HEK293 (cell line): Measurements from ENCODE around the gene GJD3.

ENCODE experiments used
- KLF16 ChIP-seq: fragments of 450-650 bp; formaldehyde crosslinking; IDR thresholded peaks from 2 replicates; pipeline ENCODE4 v1.5.1; 2017; ENCODE audit warnings: missing biosample characterization, missing genetic modification characterization
- SALL2 ChIP-seq: fragments of 450-650 bp; formaldehyde crosslinking; IDR thresholded peaks from 2 replicates; pipeline ENCODE4 v1.5.0; 2017; ENCODE audit warnings: missing biosample characterization, mild to moderate bottlenecking, missing genetic modification characterization, borderline replicate concordance
- ZBTB1 ChIP-seq: fragments of 450-650 bp; formaldehyde crosslinking; IDR thresholded peaks from 2 replicates; pipeline ENCODE4 v1.5.1; 2016; ENCODE audit warnings: missing biosample characterization, missing genetic modification characterization
- ZBTB48 ChIP-seq: fragments of 450-650 bp; formaldehyde crosslinking; IDR thresholded peaks from 2 replicates; pipeline ENCODE4 v1.5.1; 2016; ENCODE audit warnings: missing biosample characterization, missing genetic modification characterization
- ZBTB7A ChIP-seq: fragments of 450-650 bp; formaldehyde crosslinking; IDR thresholded peaks from 2 replicates; pipeline ENCODE4 v1.5.1; 2016; ENCODE audit warnings: low read depth, missing biosample characterization, missing genetic modification characterization
- ZBTB8A ChIP-seq: fragments of 450-650 bp; formaldehyde crosslinking; IDR thresholded peaks from 2 replicates; pipeline ENCODE4 v1.5.1; 2016; ENCODE audit warnings: missing biosample characterization, missing genetic modification characterization
- ZFP3 ChIP-seq: fragments of 450-650 bp; formaldehyde crosslinking; IDR thresholded peaks from 2 replicates; pipeline ENCODE4 v1.5.1; 2016; ENCODE audit warnings: low read depth, missing biosample characterization, missing genetic modification characterization
- ZNF10 ChIP-seq: fragments of 450-650 bp; formaldehyde crosslinking; IDR thresholded peaks from 2 replicates; pipeline ENCODE4 v1.5.1; 2017; ENCODE audit warnings: missing biosample characterization, missing genetic modification characterization
- ZNF114 ChIP-seq: fragments of 450-650 bp; formaldehyde crosslinking; IDR thresholded peaks from 2 replicates; pipeline ENCODE4 v1.5.0; 2017; ENCODE audit warnings: missing biosample characterization, missing genetic modification characterization
- ZNF146 ChIP-seq: fragments of 450-650 bp; formaldehyde crosslinking; IDR thresholded peaks from 2 replicates; pipeline ENCODE4 v1.5.1; 2016; ENCODE audit warnings: missing biosample characterization, missing genetic modification characterization
- ZNF19 ChIP-seq: fragments of 450-650 bp; formaldehyde crosslinking; IDR thresholded peaks from 2 replicates; pipeline ENCODE4; 2016; ENCODE audit warnings: missing biosample characterization, missing genetic modification characterization, low read depth
- ZNF2 ChIP-seq: fragments of 450-650 bp; formaldehyde crosslinking; IDR thresholded peaks from 2 replicates; pipeline ENCODE4 v1.5.1; 2016; ENCODE audit warnings: missing biosample characterization, missing genetic modification characterization
- ZNF302 ChIP-seq: fragments of 450-650 bp; formaldehyde crosslinking; IDR thresholded peaks from 2 replicates; pipeline ENCODE4 v1.5.1; 2016; ENCODE audit warnings: missing biosample characterization, missing genetic modification characterization, low read depth
- ZNF350 ChIP-seq: fragments of 450-650 bp; formaldehyde crosslinking; IDR thresholded peaks from 2 replicates; pipeline ENCODE4 v1.5.0; 2017; ENCODE audit warnings: missing biosample characterization, mild to moderate bottlenecking, missing genetic modification characterization
- ZNF416 ChIP-seq: fragments of 450-650 bp; formaldehyde crosslinking; IDR thresholded peaks from 2 replicates; pipeline ENCODE4 v1.5.1; 2016; ENCODE audit warnings: missing biosample characterization, missing genetic modification characterization
- ZNF501 ChIP-seq: fragments of 450-650 bp; formaldehyde crosslinking; IDR thresholded peaks from 2 replicates; pipeline ENCODE4 v1.5.1; 2016; ENCODE audit warnings: missing biosample characterization, missing genetic modification characterization
- ZNF596 ChIP-seq: fragments of 450-650 bp; IDR thresholded peaks from 2 replicates; pipeline ENCODE4 v1.5.0; 2018; ENCODE audit warnings: missing biosample characterization, mild to moderate bottlenecking, missing genetic modification characterization, moderate library complexity
- ZNF677 ChIP-seq: fragments of 450-650 bp; IDR thresholded peaks from 2 replicates; pipeline ENCODE4 v1.5.0; 2018; ENCODE audit warnings: missing biosample characterization, mild to moderate bottlenecking, missing genetic modification characterization, moderate library complexity
- ZNF76 ChIP-seq: fragments of 450-650 bp; formaldehyde crosslinking; IDR thresholded peaks from 2 replicates; pipeline ENCODE4; 2016; ENCODE audit warnings: low read depth, missing biosample characterization, missing genetic modification characterization, borderline replicate concordance
- ZNF768 ChIP-seq: fragments of 450-650 bp; formaldehyde crosslinking; IDR thresholded peaks from 2 replicates; pipeline ENCODE4 v1.5.1; 2018; ENCODE audit warnings: missing biosample characterization, mild to moderate bottlenecking, missing genetic modification characterization
- ZNF785 ChIP-seq: fragments of 450-650 bp; formaldehyde crosslinking; IDR thresholded peaks from 2 replicates; pipeline ENCODE4 v1.5.1; 2016; ENCODE audit warnings: missing biosample characterization, missing genetic modification characterization
- TF ChIP-seq, protein P1 (sequence below): fragments of 450-650 bp; formaldehyde crosslinking; IDR thresholded peaks from 2 replicates; pipeline ENCODE4 v1.5.1; 2016; ENCODE audit warnings: missing biosample characterization, missing genetic modification characterization
- TF ChIP-seq, protein P2 (sequence below): fragments of 450-650 bp; formaldehyde crosslinking; IDR thresholded peaks from 2 replicates; pipeline ENCODE4 v1.5.1; 2016; ENCODE audit warnings: missing biosample characterization, missing genetic modification characterization
- TF ChIP-seq, protein P3 (sequence below): fragments of 450-650 bp; formaldehyde crosslinking; conservative IDR thresholded peaks from 2 replicates; pipeline ENCODE4 v1.5.1; 2016; ENCODE audit warnings: low read depth, missing biosample characterization, missing genetic modification characterization
- TF ChIP-seq, protein P4 (sequence below): fragments of 450-650 bp; IDR thresholded peaks from 2 replicates; pipeline ENCODE4 v1.5.1; 2018; ENCODE audit warnings: missing biosample characterization, mild to moderate bottlenecking, missing genetic modification characterization
- TF ChIP-seq, protein P5 (sequence below): fragments of 450-650 bp; formaldehyde crosslinking; IDR thresholded peaks from 2 replicates; pipeline ENCODE4 v1.5.1; 2017; ENCODE audit warnings: missing biosample characterization, missing genetic modification characterization
- TF ChIP-seq, protein P6 (sequence below): fragments of 450-650 bp; formaldehyde crosslinking; IDR thresholded peaks from 2 replicates; pipeline ENCODE4 v1.5.1; 2016; ENCODE audit warnings: missing biosample characterization, missing genetic modification characterization, low read depth

GJD3 gene

DNA sequence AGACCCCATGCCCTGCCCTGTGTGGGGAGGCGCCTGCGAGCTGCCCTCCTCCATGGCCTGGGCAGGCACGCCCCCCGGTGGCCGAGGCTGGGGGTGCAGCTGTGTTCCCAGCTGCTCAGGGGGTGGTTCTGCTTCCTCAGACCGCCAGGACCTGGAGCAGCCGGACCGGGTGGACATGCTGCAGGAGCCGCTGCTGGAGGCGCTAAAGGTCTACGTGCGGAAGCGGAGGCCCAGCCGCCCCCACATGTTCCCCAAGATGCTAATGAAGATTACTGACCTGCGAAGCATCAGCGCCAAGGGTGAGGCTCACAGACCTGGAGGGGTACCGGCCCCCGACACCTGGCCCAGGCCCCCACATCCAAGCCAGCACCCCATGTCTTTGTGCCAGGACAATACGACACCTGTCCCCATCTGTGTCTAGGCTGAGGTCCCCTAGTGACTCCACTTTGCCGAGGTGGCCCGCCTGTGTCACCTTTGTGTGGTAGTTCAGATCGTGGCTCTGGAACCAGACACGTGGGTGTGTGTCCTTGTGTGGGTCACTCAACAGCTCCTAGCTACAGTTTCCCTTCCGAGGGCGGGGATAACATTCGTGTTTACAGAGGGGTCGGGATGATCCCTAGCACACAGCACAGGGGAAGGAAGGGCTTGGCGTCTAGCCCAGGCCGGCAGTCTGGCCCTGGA lies 9.3 kb downstream of the GJD3 start (continued):
- TF ChIP-seq ZNF768 (tag by site-specific recombination) (no peak), ZNF350 (tag by site-specific recombination) (no peak), ZNF114 (tag by site-specific recombination) (no peak), ZBTB8A (tag by site-specific recombination) (0 out of 2 replicates have a peak, but pooled peaks have one; percentile 5), ZFP3 (tag by site-specific recombination) (no peak), ZNF785 (tag by site-specific recombination) (no peak), ZNF146 (tag by site-specific recombination) (no peak), ZNF2 (tag by site-specific recombination) (peak; percentile 73), ZNF596 (tag by site-specific recombination) (no peak), ZBTB1 (tag by site-specific recombination) (no peak), ZNF302 (tag by site-specific recombination) (no peak), ZNF677 (tag by site-specific recombination) (no peak), ZNF501 (tag by site-specific recombination) (0 out of 2 replicates have a peak, but pooled peaks have one; percentile 50), ZBTB48 (no peak), ZNF416 (no peak), ZBTB7A (no peak; the same call in 1 of the 2 replicates), ZNF10 (tag by site-specific recombination) (no peak), KLF16 (tag by site-specific recombination) (no peak), ZNF19 (tag by site-specific recombination) (no peak), SALL2 (tag by site-specific recombination) (no peak), ZNF76 (no peak)
- TF ChIP-seq, protein P1, sequence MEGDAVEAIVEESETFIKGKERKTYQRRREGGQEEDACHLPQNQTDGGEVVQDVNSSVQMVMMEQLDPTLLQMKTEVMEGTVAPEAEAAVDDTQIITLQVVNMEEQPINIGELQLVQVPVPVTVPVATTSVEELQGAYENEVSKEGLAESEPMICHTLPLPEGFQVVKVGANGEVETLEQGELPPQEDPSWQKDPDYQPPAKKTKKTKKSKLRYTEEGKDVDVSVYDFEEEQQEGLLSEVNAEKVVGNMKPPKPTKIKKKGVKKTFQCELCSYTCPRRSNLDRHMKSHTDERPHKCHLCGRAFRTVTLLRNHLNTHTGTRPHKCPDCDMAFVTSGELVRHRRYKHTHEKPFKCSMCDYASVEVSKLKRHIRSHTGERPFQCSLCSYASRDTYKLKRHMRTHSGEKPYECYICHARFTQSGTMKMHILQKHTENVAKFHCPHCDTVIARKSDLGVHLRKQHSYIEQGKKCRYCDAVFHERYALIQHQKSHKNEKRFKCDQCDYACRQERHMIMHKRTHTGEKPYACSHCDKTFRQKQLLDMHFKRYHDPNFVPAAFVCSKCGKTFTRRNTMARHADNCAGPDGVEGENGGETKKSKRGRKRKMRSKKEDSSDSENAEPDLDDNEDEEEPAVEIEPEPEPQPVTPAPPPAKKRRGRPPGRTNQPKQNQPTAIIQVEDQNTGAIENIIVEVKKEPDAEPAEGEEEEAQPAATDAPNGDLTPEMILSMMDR (tag by site-specific recombination), result peak; percentile 98
- TF ChIP-seq, protein P2, sequence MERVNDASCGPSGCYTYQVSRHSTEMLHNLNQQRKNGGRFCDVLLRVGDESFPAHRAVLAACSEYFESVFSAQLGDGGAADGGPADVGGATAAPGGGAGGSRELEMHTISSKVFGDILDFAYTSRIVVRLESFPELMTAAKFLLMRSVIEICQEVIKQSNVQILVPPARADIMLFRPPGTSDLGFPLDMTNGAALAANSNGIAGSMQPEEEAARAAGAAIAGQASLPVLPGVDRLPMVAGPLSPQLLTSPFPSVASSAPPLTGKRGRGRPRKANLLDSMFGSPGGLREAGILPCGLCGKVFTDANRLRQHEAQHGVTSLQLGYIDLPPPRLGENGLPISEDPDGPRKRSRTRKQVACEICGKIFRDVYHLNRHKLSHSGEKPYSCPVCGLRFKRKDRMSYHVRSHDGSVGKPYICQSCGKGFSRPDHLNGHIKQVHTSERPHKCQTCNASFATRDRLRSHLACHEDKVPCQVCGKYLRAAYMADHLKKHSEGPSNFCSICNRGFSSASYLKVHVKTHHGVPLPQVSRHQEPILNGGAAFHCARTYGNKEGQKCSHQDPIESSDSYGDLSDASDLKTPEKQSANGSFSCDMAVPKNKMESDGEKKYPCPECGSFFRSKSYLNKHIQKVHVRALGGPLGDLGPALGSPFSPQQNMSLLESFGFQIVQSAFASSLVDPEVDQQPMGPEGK (tag by site-specific recombination), result peak; percentile 57; the same call in 1 of the 2 replicates
- TF ChIP-seq, protein P3, sequence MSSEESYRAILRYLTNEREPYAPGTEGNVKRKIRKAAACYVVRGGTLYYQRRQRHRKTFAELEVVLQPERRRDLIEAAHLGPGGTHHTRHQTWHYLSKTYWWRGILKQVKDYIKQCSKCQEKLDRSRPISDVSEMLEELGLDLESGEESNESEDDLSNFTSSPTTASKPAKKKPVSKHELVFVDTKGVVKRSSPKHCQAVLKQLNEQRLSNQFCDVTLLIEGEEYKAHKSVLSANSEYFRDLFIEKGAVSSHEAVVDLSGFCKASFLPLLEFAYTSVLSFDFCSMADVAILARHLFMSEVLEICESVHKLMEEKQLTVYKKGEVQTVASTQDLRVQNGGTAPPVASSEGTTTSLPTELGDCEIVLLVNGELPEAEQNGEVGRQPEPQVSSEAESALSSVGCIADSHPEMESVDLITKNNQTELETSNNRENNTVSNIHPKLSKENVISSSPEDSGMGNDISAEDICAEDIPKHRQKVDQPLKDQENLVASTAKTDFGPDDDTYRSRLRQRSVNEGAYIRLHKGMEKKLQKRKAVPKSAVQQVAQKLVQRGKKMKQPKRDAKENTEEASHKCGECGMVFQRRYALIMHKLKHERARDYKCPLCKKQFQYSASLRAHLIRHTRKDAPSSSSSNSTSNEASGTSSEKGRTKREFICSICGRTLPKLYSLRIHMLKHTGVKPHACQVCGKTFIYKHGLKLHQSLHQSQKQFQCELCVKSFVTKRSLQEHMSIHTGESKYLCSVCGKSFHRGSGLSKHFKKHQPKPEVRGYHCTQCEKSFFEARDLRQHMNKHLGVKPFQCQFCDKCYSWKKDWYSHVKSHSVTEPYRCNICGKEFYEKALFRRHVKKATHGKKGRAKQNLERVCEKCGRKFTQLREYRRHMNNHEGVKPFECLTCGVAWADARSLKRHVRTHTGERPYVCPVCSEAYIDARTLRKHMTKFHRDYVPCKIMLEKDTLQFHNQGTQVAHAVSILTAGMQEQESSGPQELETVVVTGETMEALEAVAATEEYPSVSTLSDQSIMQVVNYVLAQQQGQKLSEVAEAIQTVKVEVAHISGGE (tag by site-specific recombination), result no peak
- TF ChIP-seq, protein P4, sequence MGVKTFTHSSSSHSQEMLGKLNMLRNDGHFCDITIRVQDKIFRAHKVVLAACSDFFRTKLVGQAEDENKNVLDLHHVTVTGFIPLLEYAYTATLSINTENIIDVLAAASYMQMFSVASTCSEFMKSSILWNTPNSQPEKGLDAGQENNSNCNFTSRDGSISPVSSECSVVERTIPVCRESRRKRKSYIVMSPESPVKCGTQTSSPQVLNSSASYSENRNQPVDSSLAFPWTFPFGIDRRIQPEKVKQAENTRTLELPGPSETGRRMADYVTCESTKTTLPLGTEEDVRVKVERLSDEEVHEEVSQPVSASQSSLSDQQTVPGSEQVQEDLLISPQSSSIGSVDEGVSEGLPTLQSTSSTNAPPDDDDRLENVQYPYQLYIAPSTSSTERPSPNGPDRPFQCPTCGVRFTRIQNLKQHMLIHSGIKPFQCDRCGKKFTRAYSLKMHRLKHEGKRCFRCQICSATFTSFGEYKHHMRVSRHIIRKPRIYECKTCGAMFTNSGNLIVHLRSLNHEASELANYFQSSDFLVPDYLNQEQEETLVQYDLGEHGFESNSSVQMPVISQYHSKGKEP (tag by site-specific recombination), result 0 out of 2 replicates have a peak, but pooled peaks have one; percentile 11
- TF ChIP-seq, protein P5, sequence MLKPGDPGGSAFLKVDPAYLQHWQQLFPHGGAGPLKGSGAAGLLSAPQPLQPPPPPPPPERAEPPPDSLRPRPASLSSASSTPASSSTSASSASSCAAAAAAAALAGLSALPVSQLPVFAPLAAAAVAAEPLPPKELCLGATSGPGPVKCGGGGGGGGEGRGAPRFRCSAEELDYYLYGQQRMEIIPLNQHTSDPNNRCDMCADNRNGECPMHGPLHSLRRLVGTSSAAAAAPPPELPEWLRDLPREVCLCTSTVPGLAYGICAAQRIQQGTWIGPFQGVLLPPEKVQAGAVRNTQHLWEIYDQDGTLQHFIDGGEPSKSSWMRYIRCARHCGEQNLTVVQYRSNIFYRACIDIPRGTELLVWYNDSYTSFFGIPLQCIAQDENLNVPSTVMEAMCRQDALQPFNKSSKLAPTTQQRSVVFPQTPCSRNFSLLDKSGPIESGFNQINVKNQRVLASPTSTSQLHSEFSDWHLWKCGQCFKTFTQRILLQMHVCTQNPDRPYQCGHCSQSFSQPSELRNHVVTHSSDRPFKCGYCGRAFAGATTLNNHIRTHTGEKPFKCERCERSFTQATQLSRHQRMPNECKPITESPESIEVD (tag by site-specific recombination), result no peak
- TF ChIP-seq, protein P6, sequence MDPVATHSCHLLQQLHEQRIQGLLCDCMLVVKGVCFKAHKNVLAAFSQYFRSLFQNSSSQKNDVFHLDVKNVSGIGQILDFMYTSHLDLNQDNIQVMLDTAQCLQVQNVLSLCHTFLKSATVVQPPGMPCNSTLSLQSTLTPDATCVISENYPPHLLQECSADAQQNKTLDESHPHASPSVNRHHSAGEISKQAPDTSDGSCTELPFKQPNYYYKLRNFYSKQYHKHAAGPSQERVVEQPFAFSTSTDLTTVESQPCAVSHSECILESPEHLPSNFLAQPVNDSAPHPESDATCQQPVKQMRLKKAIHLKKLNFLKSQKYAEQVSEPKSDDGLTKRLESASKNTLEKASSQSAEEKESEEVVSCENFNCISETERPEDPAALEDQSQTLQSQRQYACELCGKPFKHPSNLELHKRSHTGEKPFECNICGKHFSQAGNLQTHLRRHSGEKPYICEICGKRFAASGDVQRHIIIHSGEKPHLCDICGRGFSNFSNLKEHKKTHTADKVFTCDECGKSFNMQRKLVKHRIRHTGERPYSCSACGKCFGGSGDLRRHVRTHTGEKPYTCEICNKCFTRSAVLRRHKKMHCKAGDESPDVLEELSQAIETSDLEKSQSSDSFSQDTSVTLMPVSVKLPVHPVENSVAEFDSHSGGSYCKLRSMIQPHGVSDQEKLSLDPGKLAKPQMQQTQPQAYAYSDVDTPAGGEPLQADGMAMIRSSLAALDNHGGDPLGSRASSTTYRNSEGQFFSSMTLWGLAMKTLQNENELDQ (tag by site-specific recombination), result no peak
